Fibroblast of skin of left quadriceps (primary cell): ENCODE measurements around the gene FGD6.
"Not testable (repeated sequence)": the region's sequence is repeated elsewhere in the genome, so short reads cannot be mapped to it uniquely, and the experiment has no call there.

Source experiments
- DNase-seq, 2 experiments: peaks; one replicate each; pipeline ENCODE4 v3.0.0-alpha.2; 2013; ENCODE audit warnings: low read depth in 2 of 2

FGD6 gene

DNA sequence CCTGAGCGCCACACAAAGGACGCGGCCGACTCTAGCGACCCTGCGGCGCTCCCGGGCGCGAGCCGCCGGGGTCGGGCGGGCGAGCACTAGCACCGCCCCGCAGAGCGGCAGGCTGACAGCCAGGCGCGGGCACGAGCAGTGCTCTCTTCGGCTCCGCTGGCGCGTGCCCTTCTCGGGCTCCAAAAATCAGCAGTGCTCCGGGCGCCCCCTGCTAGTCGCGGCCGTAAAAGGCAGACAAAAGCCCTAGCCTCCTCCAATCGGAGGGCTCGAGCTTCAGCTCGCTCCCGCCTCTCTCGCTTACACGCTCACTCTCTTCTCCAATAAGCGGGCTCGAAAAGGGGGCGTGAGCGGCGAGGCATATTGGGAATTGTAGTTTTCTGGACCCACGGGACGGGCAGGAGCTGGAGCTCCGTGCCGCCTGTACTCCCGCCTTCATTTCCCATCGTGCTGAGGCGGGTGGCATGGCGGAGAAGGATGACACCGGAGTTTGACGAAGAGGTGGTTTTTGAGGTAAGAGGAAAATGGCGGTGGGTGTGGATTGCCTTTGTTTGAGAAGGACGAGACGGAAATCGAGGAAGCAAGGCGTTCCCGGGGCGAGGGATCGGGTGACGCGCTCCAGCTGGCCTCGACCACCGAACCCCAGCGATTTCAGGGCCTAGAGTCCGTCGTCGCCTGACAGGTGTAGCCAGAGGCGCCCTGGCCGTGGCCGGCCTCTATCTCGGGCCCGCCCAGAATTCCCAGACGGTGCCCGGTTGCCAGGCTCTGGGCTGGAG, at the start of gene FGD6, which contains the start of gene VEZT:
Gene FGD6, minus strand, starts transcription at position 91 of the 773 bp plus-strand sequence. CDS start 227 bp downstream, outside the sequence.
Gene VEZT, plus strand, starts transcription at position 431 of the 773 bp plus-strand sequence. Its CDS starts 44 bp downstream, at position 475.
- peak; percentile 99 for DNase-seq

DNA sequence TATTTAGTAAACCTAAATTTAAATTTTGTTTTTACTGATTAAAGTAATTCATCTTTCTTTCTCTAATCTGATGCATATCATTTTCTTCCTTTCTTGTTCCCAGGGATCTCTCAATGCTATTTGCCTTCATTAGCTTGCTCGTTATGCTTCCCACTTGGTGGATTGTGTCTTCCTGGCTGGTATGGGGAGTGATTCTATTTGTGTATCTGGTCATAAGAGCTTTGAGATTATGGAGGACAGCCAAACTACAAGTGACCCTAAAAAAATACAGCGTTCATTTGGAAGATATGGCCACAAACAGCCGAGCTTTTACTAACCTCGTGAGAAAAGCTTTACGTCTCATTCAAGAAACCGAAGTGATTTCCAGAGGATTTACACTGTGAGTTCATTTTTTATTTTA, 49.0 kb upstream of the FGD6 start:
- no peak for DNase-seq

DNA sequence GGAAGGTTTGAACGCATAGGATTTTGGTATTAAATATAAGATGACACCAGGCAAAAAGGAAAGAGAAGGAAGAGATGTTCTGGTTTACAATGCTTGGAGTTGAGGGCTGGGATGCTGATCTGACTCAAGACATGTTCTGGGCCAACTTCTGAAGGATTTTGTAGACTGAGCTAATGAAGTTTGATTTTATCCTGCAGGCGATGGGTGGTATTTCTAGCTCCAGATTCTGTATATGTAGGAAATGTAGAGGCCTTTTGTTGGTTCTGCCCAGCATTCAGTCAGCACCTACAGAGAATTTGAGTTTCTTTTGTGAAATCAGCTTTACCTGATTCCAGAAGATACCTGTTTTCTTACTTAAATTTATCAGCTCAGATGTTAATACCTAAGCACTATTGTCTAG, 48.5 kb upstream of the FGD6 start:
- no peak for DNase-seq

- DNase-seq = no peak
Observed at GRCh38 chr12:95262808-95263207, 45.5 kb upstream of the FGD6 start.

DNA sequence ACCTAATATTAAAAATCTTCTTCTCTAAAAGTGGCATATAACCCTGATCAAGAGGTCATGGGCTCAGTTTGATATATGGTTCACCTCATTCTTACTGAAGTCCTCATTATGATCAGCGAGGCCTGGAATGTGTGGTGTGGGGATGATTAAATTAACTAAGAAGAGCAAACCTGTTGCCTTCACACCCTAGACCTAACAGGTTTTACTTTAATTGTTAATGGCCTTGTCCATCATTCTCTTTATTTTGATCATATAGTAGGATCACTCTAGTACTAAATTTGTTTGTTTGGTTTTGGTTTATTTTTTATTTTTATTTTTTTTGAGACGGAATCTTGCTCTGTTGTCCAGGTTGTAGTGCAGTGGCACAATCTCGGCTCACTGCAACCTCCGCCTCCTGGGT, 43.8 kb upstream of the FGD6 start:
- DNase-seq = no peak

- no peak for DNase-seq
Observed at GRCh38 chr12:95259368-95259767, 42.1 kb upstream of the FGD6 start.

- no peak for DNase-seq
Observed at GRCh38 chr12:95258803-95259202, 41.5 kb upstream of the FGD6 start.

GRCh38 chr12:95258151-95258550, 40.9 kb upstream of the FGD6 start:
- DNase-seq = no peak

- no peak for DNase-seq
Observed at GRCh38 chr12:95257541-95257940, 40.3 kb upstream of the FGD6 start.

- DNase-seq = no peak
Observed at GRCh38 chr12:95253386-95253785, 36.1 kb upstream of the FGD6 start.

DNA sequence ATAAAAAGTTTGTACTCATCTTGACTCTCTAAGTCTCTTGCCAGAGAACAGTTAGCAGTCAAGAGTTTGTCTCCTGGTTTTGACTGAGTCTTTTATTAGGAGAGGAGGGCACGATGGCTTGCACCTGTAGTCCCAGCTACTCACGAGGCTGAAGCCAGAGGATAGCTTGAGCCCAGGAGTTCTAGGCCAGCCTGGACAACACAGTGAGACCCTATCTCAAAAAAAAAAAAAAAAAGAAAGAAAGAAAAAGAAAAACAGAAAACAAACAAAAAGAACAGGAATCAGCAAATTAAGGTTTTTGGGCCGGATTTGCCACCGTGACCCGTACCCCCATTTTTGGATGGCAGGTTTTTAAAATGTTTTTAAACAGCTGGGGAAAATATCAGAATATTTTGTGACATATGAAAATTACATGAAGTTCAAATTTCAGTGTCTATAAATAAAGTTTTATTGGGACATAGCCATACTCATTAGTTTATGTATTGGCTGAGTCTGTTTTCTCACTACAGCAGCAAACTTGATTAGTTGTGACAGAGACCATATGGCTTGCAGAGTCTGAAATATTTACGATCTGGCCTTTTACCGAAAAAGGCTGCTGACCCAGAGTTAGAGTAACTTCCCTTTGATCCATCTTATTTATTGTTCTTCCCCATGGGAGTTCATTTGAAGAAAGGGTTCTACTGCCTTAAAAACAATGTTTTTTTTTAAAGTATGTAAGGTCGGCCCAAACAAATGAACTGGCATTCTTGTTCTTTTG, 31.5 kb upstream of the FGD6 start:
- DNase-seq = peak; percentile 68 to 70

- DNase-seq = no peak
Observed at GRCh38 chr12:95248095-95248494, 30.8 kb upstream of the FGD6 start.

DNA sequence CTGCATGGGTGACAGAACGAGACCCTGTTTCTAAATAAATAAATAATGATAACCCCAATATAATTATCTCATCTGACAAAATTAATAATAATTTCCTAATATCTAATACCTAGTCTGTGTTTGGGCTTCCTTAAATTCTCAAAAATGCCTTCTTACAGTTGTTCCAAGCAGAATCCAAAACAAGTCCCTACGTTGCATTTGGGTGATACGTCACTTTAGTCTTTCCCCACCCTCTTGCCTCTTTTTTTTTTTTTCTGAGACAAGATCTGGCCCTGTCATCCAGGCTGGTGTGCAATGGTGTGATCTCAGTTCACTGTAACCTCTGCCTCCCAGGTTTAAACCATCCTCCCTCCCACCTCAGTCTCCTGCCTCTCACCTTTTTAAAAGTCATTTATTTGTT, 27.1 kb upstream of the FGD6 start:
- DNase-seq = no peak

DNA sequence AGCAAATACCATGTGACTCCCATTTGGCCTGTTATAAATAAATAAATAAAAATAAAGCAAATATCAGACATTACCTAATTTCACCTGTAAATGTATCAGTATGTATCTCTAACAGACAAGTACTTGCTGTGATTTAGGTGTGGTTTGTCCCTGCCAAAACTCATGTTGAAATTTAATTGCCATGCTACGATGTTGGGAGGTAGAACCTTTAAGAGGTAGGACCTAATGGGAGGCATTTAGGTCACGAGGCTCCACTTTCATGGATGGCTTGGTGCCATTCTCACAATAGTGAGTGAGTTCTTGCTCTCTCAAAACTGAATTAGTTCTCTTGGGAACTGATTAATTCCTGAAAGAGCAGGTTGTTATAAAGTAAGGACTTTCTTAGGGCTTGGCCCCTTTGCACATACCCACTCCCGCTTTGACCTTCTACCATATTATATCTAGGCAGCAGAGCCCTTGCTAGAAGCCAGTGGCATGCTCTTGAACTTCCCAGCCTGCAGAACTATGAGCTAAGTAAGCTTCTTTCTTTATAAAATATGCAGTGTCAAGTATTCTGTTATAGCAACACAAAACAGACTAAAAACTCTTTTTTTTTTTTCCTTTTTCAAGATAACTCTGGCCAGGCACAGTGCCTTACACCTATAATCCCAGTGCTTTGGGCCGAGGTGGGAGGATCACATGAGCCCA, 26.4 kb upstream of the FGD6 start:
- no peak for DNase-seq

DNA sequence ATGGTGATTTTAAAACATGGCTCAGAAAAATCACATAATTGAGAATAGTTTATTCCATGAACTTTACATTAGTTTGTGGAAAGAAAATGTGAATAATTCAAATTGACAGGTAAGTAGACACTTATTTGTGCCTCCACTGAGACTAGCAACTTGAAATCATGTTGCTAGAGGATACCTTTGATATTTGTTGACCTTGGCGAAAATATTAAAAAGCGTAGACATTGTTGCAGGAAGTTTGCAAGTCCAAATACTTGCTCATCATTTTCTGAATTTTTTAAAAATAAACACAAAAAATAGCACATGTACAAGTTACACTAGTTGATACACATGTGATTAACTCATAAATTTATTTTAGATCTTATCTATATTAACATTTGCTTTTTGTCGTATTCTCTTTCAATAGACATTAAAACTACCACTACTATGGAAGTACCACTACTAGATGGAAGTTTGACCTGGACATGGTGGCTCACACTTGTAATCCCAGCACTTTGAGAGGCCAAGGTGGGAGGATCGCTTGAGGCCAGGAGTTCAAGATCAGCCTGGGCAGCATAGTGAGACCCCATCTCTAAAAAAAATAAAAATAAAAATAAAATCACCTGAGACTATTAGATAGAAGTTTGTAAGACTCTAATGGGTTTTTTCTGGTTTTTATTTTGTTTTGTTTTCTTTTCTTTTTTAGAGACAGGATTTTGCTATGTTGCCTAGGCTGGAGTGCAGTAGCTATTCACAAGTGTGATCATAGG, 24.7 kb upstream of the FGD6 start:
- no peak for DNase-seq

GRCh38 chr12:95241138-95241537, 23.9 kb upstream of the FGD6 start:
- not testable (repeated sequence) for DNase-seq

GRCh38 chr12:95240556-95240955, 23.3 kb upstream of the FGD6 start:
- DNase-seq = no peak

DNA sequence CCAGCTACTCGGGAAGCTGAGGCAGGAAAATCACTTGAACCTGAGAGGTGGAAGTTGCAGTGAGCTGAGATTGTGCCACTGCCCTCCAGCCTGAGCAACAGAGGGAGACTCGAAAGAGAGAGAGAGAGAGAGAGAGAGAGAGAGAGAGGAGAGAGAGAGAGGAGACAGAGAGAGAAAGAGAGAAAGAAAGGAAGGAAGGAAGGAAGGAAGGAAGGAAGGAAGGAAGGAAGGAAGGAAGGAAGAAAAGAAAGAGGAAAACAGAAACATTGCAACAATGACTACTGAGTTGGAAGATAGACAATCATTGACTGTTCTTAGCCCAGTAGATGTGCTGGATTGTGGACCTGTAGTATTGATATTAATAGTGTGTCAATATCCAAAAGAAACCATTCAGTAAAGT, 22.6 kb upstream of the FGD6 start:
- DNase-seq = not testable (repeated sequence)

- DNase-seq = no peak
Observed at GRCh38 chr12:95239216-95239615, 21.9 kb upstream of the FGD6 start.

GRCh38 chr12:95238150-95238549, 20.9 kb upstream of the FGD6 start:
- DNase-seq = no peak

- no peak for DNase-seq
Observed at GRCh38 chr12:95237315-95237714, 20.0 kb upstream of the FGD6 start.

- not testable (repeated sequence) for DNase-seq
Observed at GRCh38 chr12:95235621-95236020, 18.4 kb upstream of the FGD6 start.
